Mammary epithelial cell (primary cell): ENCODE measurements around the gene NTM.

Experiments
- EZH2 ChIP-seq: IDR thresholded peaks from 2 replicates; pipeline ENCODE4 v1.6.1; 2012; ENCODE audit warnings: low read length, inconsistent platforms, borderline replicate concordance
- TF ChIP-seq, protein P1 (sequence below), 2 donors: IDR thresholded peaks in 1 of 2; conservative IDR thresholded peaks in 1 of 2; 2 replicates each; pipeline ENCODE4 v1.5.1; 2011 to 2012; ENCODE audit warnings: inconsistent platforms in 2 of 2, low read length in 2 of 2, mild to moderate bottlenecking in 2 of 2, control low read depth in 1 of 2, low read depth in 1 of 2; ENCODE audit not compliant: insufficient read depth in 1 of 2; ENCODE audit errors: extremely low read depth in 1 of 2

DNA sequence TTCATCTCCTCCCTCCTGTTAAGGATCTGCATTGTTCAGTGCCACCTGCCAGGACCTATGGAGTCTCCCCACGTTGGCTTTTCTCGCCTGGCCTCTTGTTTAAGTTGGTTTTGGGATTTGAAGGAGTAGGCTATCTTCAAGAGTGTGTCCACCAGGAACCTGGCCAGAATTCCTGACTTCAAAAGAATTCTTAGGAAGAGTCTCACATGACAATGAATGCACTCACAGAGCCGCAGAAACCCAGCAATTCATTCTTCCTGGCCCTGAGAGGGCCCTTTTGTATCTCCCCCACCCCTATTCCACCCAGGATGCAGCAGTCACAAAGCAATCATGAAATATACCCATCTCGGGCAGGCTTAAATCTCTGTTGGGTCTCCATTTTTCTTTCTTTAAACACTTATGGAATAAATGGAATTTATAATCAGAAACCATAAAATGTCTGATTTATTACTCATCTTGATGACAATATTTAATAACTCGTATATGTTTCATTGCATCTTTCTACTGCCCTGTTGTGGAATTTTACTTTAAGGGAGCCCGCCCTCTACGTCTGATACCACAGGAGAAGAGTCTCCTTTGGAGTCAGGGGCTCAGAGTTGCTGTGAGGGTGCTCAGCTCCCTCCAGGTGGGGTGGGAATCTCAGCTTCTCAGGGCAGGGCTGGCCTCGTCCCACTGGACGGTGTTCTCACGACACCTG is 507.0 kb downstream of the NTM start:
- TF ChIP-seq, protein P1, sequence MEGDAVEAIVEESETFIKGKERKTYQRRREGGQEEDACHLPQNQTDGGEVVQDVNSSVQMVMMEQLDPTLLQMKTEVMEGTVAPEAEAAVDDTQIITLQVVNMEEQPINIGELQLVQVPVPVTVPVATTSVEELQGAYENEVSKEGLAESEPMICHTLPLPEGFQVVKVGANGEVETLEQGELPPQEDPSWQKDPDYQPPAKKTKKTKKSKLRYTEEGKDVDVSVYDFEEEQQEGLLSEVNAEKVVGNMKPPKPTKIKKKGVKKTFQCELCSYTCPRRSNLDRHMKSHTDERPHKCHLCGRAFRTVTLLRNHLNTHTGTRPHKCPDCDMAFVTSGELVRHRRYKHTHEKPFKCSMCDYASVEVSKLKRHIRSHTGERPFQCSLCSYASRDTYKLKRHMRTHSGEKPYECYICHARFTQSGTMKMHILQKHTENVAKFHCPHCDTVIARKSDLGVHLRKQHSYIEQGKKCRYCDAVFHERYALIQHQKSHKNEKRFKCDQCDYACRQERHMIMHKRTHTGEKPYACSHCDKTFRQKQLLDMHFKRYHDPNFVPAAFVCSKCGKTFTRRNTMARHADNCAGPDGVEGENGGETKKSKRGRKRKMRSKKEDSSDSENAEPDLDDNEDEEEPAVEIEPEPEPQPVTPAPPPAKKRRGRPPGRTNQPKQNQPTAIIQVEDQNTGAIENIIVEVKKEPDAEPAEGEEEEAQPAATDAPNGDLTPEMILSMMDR (conservative IDR thresholded peaks at IDR 0.05 in 1 of 2, IDR thresholded peaks at IDR 0.05 in 1 of 2; ENCODE audit: extremely low read depth in 1 of 2, insufficient read depth in 1 of 2, low read depth in 1 of 2, low read length in 2 of 2), result no peak
- TF ChIP-seq EZH2, result no peak
